ENCODE results near the gene DCLRE1A. TPM values are rescaled to one million over a fixed set of nuclear protein-coding genes. Genes with fewer than 3 reads are reported as not detected.

Gene DCLRE1A
- total RNA-seq, 1 experiment from 2014 or later = 7.7 TPM

DNA sequence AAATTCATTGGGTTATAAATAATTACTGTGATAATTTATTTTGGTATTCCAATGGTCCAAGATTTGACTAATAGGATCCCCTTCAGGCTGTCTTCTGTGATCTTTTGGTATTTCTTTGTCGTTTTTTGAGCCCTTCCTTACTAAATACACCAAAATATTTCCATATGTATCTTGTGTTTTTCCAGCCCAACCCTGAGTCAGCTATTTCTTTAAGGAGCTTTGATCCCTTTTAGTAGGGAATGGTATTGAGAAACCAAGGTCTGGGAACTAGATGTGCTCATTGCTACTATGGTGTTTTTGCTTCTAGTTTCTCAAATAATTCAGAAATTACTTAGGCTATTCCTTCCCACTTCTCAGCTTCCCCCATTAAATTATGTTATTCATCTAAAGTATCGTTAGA is 15.9 kb upstream of the DCLRE1A start:
- CTCF ChIA-PET = no interaction called here
- H3K4me1 ChIP-seq (replicated peaks; ENCODE audit: insufficient read depth) = no peaks in the 10 kb centered on the region

DNA sequence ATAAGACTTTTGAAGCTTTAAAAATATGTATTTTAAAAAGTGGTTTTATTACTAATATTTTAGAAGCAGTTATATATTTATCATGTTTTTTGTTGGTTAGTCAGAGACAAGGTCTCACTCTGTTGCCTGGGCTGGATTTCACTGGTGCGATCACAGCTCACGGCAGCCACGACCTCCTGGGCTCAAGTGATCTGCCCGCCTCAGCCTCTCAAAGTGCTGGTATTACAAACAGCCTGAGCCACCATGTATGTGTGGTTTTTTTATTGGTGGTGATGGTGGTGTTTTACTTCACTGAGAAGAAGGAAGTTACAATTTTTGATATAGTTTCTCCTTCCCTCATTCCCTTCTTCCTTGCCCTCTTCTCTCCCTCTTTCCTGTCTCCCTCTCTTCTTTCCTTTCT is 14.0 kb upstream of the DCLRE1A start:
- BruUV-seq (replicated peaks) = no TSS peak
- POLR2A ChIA-PET (ENCODE audit: unreplicated experiment) = no interaction called here
- TF ChIP-seq EZH2 (IDR thresholded peaks at IDR 0.05; ENCODE audit: low read depth) = no peak
- TF ChIP-seq, protein P1, sequence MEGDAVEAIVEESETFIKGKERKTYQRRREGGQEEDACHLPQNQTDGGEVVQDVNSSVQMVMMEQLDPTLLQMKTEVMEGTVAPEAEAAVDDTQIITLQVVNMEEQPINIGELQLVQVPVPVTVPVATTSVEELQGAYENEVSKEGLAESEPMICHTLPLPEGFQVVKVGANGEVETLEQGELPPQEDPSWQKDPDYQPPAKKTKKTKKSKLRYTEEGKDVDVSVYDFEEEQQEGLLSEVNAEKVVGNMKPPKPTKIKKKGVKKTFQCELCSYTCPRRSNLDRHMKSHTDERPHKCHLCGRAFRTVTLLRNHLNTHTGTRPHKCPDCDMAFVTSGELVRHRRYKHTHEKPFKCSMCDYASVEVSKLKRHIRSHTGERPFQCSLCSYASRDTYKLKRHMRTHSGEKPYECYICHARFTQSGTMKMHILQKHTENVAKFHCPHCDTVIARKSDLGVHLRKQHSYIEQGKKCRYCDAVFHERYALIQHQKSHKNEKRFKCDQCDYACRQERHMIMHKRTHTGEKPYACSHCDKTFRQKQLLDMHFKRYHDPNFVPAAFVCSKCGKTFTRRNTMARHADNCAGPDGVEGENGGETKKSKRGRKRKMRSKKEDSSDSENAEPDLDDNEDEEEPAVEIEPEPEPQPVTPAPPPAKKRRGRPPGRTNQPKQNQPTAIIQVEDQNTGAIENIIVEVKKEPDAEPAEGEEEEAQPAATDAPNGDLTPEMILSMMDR (conservative IDR thresholded peaks at IDR 0.05) = no peak

More for the DNA sequence above, 15.9 kb upstream of the DCLRE1A start:
- H3F3A ChIP-seq (ENCODE audit: insufficient read depth, low read depth) = no peaks in the 10 kb centered on the region
- no peak overlapping the region for H3K4me3 ChIP-seq
- no peaks in the 10 kb centered on the region for H3K9me3 ChIP-seq (ENCODE audit: insufficient read depth, low read depth)
- H3K9me2 ChIP-seq (ENCODE audit: insufficient read depth) = no peaks in the 10 kb centered on the region
- DNase-seq = no peak
- TF ChIP-seq, protein P1 (conservative IDR thresholded peaks at IDR 0.05) = no peak
- no peak for TF ChIP-seq EZH2 (IDR thresholded peaks at IDR 0.05; ENCODE audit: low read depth)
- intact Hi-C loops (cut with micrococcal nuclease; ENCODE audit: unreplicated experiment) = no loop called here
- no peak overlapping the region for H3K4me2 ChIP-seq
- H3K27ac ChIP-seq = no peak overlapping the region
- POLR2A ChIA-PET (ENCODE audit: unreplicated experiment) = no interaction called here
- H3K36me3 ChIP-seq (ENCODE audit: low read depth) = no peaks in the 10 kb centered on the region
- no TSS peak for BruUV-seq (replicated peaks)
- H2AFZ ChIP-seq = no peak overlapping the region
- H3K27me3 ChIP-seq (ENCODE audit: insufficient read depth, low read depth) = no peaks in the 10 kb centered on the region
- no peaks in the 10 kb centered on the region for H4K20me1 ChIP-seq (ENCODE audit: insufficient read depth)
- 0 out of 2 replicates have a peak, but pooled peaks cover 3% of the 10 kb centered on the region for H3K79me2 ChIP-seq (ENCODE audit: low read depth)

DNA sequence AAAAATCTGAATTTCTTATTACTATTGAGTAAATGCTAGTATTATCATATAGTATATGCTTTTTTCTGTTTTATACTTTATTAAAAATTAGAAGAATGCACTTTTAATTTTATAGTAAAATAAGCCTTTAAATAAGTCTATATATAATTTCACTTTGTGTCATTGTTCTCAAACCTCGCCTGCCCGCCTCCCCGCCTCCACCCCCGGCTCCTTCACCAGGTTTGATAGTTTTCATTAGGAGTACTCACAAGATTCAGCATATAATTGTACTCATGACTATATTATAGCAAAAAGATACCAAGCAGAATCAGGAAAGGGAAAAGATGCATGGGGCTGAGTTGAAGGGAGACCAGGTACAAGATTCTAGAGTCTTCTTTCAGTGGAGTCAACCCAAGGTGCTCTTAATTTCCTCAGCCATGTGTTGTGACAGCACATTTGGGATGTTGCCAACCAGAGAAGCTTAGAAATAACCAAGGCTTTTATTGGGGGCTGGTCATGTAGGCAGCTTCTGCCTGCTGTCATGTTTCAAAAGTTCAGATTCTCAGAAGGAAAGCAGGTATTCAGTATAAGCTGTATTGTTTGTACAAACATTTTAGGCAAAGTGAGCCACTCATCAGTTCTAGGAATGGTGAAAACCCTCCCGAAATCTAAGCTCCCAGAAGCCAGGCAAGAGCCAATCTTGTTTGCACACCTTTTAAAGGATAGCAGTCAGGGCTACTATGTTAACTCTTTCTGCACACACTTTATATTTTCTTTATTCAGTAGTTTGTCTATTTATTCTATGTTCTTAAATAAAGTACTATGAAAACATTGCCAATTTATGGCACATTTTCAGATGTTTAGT is 12.9 kb upstream of the DCLRE1A start:
- intact Hi-C loops (cut with micrococcal nuclease; ENCODE audit: unreplicated experiment) = no loop called here
- Histone ChIP-seq H3K27me3 (ENCODE audit: insufficient read depth, low read depth) (no peaks in the 10 kb centered on the region), H3K4me2 (no peak overlapping the region), H3K9me2 (ENCODE audit: insufficient read depth) (no peaks in the 10 kb centered on the region), H3K4me3 (no peak overlapping the region), H3K9me3 (ENCODE audit: insufficient read depth, low read depth) (no peaks in the 10 kb centered on the region), H3K4me1 (replicated peaks; ENCODE audit: insufficient read depth) (no peaks in the 10 kb centered on the region), H3K79me2 (ENCODE audit: low read depth) (no peaks in the 10 kb centered on the region), H4K20me1 (ENCODE audit: insufficient read depth) (no peaks in the 10 kb centered on the region), H3K27ac (no peak overlapping the region), H2AFZ (no peak overlapping the region), H3K36me3 (ENCODE audit: low read depth) (no peaks in the 10 kb centered on the region), H3F3A (ENCODE audit: insufficient read depth, low read depth) (no peaks in the 10 kb centered on the region)
- no peak for TF ChIP-seq EZH2 (IDR thresholded peaks at IDR 0.05; ENCODE audit: low read depth)
- TF ChIP-seq, protein P1 (conservative IDR thresholded peaks at IDR 0.05) = no peak
- POLR2A ChIA-PET (ENCODE audit: unreplicated experiment) = no interaction called here
- CTCF ChIA-PET = no interaction called here
- no TSS peak for BruUV-seq (replicated peaks)
- DNase-seq = no peak

More for the DNA sequence above, 14.0 kb upstream of the DCLRE1A start:
- Histone ChIP-seq H3K4me2 (no peak overlapping the region), H3K9me3 (ENCODE audit: insufficient read depth, low read depth) (no peaks in the 10 kb centered on the region), H4K20me1 (ENCODE audit: insufficient read depth) (no peaks in the 10 kb centered on the region), H3K79me2 (ENCODE audit: low read depth) (no peaks in the 10 kb centered on the region), H3K27me3 (ENCODE audit: insufficient read depth, low read depth) (no peaks in the 10 kb centered on the region), H2AFZ (no peak overlapping the region), H3K4me1 (replicated peaks; ENCODE audit: insufficient read depth) (no peaks in the 10 kb centered on the region), H3K27ac (no peak overlapping the region), H3K36me3 (ENCODE audit: low read depth) (no peaks in the 10 kb centered on the region), H3K9me2 (ENCODE audit: insufficient read depth) (no peaks in the 10 kb centered on the region), H3F3A (ENCODE audit: insufficient read depth, low read depth) (no peaks in the 10 kb centered on the region), H3K4me3 (no peak overlapping the region)
- CTCF ChIA-PET = no interaction called here
- no peak for DNase-seq
- intact Hi-C loops (cut with micrococcal nuclease; ENCODE audit: unreplicated experiment) = no loop called here

Measured in PC-9 (cell line).